PFSK-1 (cell line): Measurements from ENCODE around the gene KCNIP4.

ENCODE experiments used
- FOXP2 ChIP-seq: optimal IDR thresholded peaks from 2 replicates; pipeline ENCODE3; 2011; ENCODE audit warnings: borderline replicate concordance, control low read depth, inconsistent platforms; ENCODE audit not compliant: insufficient read depth; ENCODE audit errors: extremely low read length, extremely low read depth
- POLR2AphosphoS5 ChIP-seq: IDR thresholded peaks from 2 replicates; pipeline ENCODE4 v1.6.1; 2012; ENCODE audit warnings: low read depth, mild to moderate bottlenecking, control low read depth, low read length, moderate library complexity
- SIN3A ChIP-seq: IDR thresholded peaks from 2 replicates; pipeline ENCODE4 v1.6.1; 2012; ENCODE audit warnings: mild to moderate bottlenecking, low read length, moderate library complexity, borderline replicate concordance; ENCODE audit not compliant: insufficient read depth
- TAF1 ChIP-seq: IDR thresholded peaks from 2 replicates; pipeline ENCODE4 v1.6.1; 2012; ENCODE audit warnings: low read length, control low read depth, borderline replicate concordance; ENCODE audit not compliant: insufficient read depth
- TF ChIP-seq, protein P1 (sequence below), 2 experiments: IDR thresholded peaks; 2 replicates each; pipeline versions ENCODE4 v1.6.1 to v1.8.0; 2011 to 2012; ENCODE audit warnings: low read depth in 2 of 2, low read length in 2 of 2, control low read depth in 1 of 2, inconsistent platforms in 1 of 2, mild to moderate bottlenecking in 1 of 2, moderate library complexity in 1 of 2; ENCODE audit not compliant: insufficient read depth in 1 of 2

The KCNIP4 gene

DNA sequence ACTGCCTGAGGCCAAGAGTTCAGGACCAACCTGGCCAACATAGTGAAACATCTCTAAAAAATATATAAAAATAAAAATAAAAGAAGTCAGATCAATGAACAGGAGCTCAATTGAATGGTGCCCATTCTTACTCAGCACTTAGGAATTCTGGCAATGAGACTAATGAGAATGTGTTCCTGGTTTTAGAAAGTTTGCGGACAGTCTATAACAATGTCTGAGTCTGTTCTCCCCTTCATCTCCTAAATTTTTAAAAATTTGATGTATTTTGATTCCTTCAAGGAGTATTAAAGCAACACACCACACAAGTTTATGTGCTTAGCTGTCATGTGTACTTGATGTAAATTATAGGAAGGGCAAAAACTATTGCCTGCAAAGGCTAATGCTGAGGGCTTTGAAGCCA is 30.6 kb upstream of the KCNIP4 start:
- TF ChIP-seq POLR2AphosphoS5: no peak
- no peak for TF ChIP-seq TAF1

DNA sequence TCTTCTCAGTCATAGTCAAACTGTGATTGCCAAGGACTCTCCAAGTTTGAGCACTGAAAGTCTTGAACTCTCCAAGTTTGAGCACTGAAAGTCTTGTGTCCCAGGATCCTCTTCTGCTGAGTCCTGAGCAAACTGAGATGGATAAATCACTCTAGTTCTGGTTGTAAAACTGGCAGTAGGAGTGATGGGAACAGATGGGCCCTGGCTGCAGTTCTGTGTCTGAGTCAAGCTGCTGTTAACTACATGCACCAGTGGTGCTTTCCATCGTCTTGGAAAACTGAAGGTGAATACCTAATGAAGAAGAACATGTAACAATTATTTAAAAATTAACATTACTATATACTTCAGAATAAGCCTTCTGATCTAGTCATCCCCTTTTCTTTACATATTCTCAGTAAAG is 27.6 kb upstream of the KCNIP4 start:
- TF ChIP-seq TAF1 (no peak), FOXP2 (no peak), SIN3A (no peak), POLR2AphosphoS5 (no peak)
- TF ChIP-seq, protein P1, sequence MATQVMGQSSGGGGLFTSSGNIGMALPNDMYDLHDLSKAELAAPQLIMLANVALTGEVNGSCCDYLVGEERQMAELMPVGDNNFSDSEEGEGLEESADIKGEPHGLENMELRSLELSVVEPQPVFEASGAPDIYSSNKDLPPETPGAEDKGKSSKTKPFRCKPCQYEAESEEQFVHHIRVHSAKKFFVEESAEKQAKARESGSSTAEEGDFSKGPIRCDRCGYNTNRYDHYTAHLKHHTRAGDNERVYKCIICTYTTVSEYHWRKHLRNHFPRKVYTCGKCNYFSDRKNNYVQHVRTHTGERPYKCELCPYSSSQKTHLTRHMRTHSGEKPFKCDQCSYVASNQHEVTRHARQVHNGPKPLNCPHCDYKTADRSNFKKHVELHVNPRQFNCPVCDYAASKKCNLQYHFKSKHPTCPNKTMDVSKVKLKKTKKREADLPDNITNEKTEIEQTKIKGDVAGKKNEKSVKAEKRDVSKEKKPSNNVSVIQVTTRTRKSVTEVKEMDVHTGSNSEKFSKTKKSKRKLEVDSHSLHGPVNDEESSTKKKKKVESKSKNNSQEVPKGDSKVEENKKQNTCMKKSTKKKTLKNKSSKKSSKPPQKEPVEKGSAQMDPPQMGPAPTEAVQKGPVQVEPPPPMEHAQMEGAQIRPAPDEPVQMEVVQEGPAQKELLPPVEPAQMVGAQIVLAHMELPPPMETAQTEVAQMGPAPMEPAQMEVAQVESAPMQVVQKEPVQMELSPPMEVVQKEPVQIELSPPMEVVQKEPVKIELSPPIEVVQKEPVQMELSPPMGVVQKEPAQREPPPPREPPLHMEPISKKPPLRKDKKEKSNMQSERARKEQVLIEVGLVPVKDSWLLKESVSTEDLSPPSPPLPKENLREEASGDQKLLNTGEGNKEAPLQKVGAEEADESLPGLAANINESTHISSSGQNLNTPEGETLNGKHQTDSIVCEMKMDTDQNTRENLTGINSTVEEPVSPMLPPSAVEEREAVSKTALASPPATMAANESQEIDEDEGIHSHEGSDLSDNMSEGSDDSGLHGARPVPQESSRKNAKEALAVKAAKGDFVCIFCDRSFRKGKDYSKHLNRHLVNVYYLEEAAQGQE (IDR thresholded peaks at IDR 0.05; ENCODE audit: insufficient read depth in 1 of 2, low read depth in 2 of 2, low read length in 2 of 2): no peak

DNA sequence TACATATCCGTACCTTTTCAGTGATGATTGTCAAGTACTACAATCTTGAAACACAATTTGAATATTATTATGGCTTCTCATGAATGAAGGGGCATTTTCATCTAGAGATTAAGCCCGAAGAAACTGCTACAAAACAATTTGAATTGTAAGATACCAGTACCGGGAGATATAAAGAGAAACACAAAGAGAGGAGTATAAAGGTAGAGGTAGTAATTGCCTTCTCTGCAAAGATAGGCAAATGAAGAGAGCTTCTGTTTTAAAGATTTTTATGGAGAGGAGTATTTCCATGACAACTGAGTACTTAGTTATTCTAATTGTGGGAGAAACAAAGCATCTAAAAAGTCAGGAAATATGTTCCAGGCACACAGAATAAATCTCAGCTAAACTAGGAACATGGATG is 25.3 kb upstream of the KCNIP4 start:
- TF ChIP-seq SIN3A: no peak
- TF ChIP-seq FOXP2: no peak
- no peak for TF ChIP-seq POLR2AphosphoS5
- TF ChIP-seq, protein P1 (IDR thresholded peaks at IDR 0.05; ENCODE audit: insufficient read depth in 1 of 2, low read depth in 2 of 2, low read length in 2 of 2): no peak

DNA sequence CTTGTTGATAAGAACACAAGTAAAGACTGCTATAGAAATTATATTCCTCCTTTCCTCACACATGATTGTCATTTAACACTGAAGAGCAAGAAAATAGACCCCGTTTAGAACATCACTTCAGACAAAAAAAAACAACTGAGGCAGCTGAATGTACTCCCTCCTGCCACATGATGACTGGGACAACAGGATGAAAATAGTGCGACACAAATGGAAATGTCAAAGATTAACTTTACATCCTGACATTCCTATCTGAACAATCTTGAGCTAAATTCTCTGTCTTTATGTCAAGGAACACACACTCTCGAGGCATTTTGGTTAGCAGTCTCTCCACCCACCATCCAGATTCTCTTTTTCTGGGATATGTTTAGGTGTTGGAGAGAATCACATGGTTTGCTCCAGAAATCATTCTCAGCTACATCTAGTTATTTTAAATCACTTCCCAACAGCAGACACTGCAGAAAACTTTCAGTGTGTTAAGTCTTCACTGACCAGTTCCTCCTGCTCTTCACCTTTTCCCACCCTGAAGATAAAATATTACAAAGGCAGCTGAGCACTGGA is 16.3 kb upstream of the KCNIP4 start:
- TF ChIP-seq FOXP2 (no peak), SIN3A (no peak), POLR2AphosphoS5 (no peak), TAF1 (no peak)
- TF ChIP-seq, protein P1 (IDR thresholded peaks at IDR 0.05; ENCODE audit: insufficient read depth in 1 of 2, low read depth in 2 of 2, low read length in 2 of 2): no peak

DNA sequence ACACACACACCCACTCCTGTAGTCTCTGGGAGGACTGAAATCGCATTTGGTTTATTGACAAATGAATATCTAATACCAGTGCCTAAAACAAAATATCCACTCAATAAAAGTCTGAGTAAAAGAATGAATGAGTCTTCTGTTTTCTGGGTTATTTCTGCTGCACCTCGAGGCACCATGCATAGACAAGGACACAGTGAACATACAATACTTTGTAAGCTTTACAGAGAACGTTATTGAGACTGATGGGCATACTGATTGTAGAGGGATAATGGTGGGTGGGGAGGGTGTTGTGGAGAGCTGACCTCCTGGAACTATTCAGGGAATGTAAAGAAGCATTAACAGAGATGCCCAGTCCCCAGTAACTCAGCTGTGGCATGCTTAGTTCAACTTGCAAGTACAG is 14.1 kb upstream of the KCNIP4 start:
- no peak for TF ChIP-seq SIN3A
- no peak for TF ChIP-seq TAF1
- TF ChIP-seq, protein P1 (IDR thresholded peaks at IDR 0.05; ENCODE audit: insufficient read depth in 1 of 2, low read depth in 2 of 2, low read length in 2 of 2): no peak
- no peak for TF ChIP-seq POLR2AphosphoS5
- no peak for TF ChIP-seq FOXP2
